ENCODE measurements around the gene CAPN13.

DNA sequence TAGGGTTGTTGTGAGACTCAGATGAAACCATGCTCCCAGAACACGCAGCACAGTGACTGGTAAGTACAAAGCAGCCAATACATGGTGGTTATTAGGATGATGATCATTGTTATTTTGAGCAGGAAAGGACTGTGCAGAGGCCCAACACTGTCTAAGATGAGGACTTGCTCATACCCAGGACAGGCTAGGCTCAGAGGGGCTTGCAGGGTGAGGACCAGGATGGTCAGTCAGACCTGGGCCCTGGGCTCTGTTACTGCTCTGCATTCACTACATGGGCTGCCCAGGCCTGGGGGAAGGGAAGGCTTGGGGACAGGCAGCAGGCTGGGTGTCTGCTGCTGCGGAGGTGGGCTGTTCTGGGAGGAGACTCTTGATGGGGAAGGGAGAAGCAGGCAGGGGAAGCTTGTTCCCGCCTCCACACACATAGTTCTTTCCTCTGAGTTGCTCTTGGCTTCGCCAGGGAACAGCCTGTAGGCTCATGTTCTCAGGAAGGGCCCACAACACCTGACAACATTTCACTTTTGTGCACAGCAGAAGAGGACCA lies 17.5 kb downstream of the CAPN13 start:
- TF ChIP-seq EZH2 (IDR thresholded peaks at IDR 0.05; ENCODE audit: borderline replicate concordance, control insufficient read depth, low read depth, low read length) (no peak), TAF1 (IDR thresholded peaks at IDR 0.05; ENCODE audit: borderline replicate concordance, low read depth, low read length) (no peak), JUND (IDR thresholded peaks at IDR 0.05; ENCODE audit: low read depth, low read length) (no peak), TARDBP (IDR thresholded peaks at IDR 0.05; ENCODE audit: borderline replicate concordance) (no peak), EP300 (IDR thresholded peaks at IDR 0.05; ENCODE audit: borderline replicate concordance in 1 of 2, control insufficient read depth in 1 of 2, low read depth in 2 of 2, low read length in 2 of 2) (no peak), FOS (IDR thresholded peaks at IDR 0.05; ENCODE audit: borderline replicate concordance, extremely low read depth, insufficient read length) (no peak), SIN3A (IDR thresholded peaks at IDR 0.05; ENCODE audit: low read depth, low read length) (no peak), RAD21 (IDR thresholded peaks at IDR 0.05; ENCODE audit: insufficient read depth, low read depth, low read length) (no peak)
- TF ChIP-seq, protein P1, sequence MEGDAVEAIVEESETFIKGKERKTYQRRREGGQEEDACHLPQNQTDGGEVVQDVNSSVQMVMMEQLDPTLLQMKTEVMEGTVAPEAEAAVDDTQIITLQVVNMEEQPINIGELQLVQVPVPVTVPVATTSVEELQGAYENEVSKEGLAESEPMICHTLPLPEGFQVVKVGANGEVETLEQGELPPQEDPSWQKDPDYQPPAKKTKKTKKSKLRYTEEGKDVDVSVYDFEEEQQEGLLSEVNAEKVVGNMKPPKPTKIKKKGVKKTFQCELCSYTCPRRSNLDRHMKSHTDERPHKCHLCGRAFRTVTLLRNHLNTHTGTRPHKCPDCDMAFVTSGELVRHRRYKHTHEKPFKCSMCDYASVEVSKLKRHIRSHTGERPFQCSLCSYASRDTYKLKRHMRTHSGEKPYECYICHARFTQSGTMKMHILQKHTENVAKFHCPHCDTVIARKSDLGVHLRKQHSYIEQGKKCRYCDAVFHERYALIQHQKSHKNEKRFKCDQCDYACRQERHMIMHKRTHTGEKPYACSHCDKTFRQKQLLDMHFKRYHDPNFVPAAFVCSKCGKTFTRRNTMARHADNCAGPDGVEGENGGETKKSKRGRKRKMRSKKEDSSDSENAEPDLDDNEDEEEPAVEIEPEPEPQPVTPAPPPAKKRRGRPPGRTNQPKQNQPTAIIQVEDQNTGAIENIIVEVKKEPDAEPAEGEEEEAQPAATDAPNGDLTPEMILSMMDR (IDR thresholded peaks at IDR 0.05 in 2 of 3, conservative IDR thresholded peaks at IDR 0.05 in 1 of 3; ENCODE audit: control insufficient read depth in 2 of 3, extremely low read depth in 1 of 3, insufficient read depth in 1 of 3, low read depth in 3 of 3, low read length in 3 of 3), result no peak

All from GM12878 (cell line).